Fibroblast of villous mesenchyme (primary cell): ENCODE measurements around the gene SIGLEC11. TPM values are rescaled to one million over a fixed set of nuclear protein-coding genes. Genes with fewer than 3 reads are reported as not detected.
"Not testable (repeated sequence)": the region's sequence is repeated elsewhere in the genome, so short reads cannot be mapped to it uniquely, and the experiment has no call there.

ENCODE experiments used
- DNase-seq: peaks from one replicate; pipeline ENCODE4 v3.0.0-alpha.2; 2010; ENCODE audit warnings: low read depth
- H3K4me3 ChIP-seq: 2 replicates; pipeline ENCODE4 v1.5.1; 2011; ENCODE audit warnings: low read depth, mild to moderate bottlenecking, low read length
- CTCF ChIP-seq: IDR thresholded peaks from 2 replicates; pipeline ENCODE4 v1.5.1; 2012; ENCODE audit warnings: low read depth, mild to moderate bottlenecking, low read length; ENCODE audit not compliant: insufficient read depth
- total RNA-seq: library from RNA; depleted of rRNA; stranded (reverse); fragments of >200 nt; gene quantifications from 2 replicates; pipeline ENCODE4 v1.2.3, GENCODE V29; 2012

The SIGLEC11 gene
- total RNA-seq, 1 donor: not detected

- no peak for TF ChIP-seq CTCF
- DNase-seq: no peak
Observed at GRCh38 chr19:49951806-49952478, 9.0 kb downstream of the SIGLEC11 start.

GRCh38 chr19:49950956-49951526, 9.9 kb downstream of the SIGLEC11 start:
- DNase-seq: no peak
- no peak overlapping the region for H3K4me3 ChIP-seq
- TF ChIP-seq CTCF: no peak

More at GRCh38 chr19:49951806-49952478, 9.0 kb downstream of the SIGLEC11 start:
- no peak overlapping the region for H3K4me3 ChIP-seq

GRCh38 chr19:49950590-49950948, 10.4 kb downstream of the SIGLEC11 start:
- no peak overlapping the region for H3K4me3 ChIP-seq
- no peak for TF ChIP-seq CTCF
- DNase-seq: no peak

- DNase-seq: no peak
- no peak for TF ChIP-seq CTCF
- no peak overlapping the region for H3K4me3 ChIP-seq
Observed at GRCh38 chr19:49949742-49950589, 11.0 kb downstream of the SIGLEC11 start.

- no peak for DNase-seq
- H3K4me3 ChIP-seq: no peak overlapping the region
- TF ChIP-seq CTCF: no peak
Observed at GRCh38 chr19:49946415-49946814, 14.6 kb downstream of the SIGLEC11 start.

GRCh38 chr19:49944567-49944966, 16.4 kb downstream of the SIGLEC11 start:
- not testable (repeated sequence) for DNase-seq

GRCh38 chr19:49940482-49940791, 20.5 kb downstream of the SIGLEC11 start:
- H3K4me3 ChIP-seq: no peak overlapping the region
- no peak for TF ChIP-seq CTCF

More at GRCh38 chr19:49944567-49944966, 16.4 kb downstream of the SIGLEC11 start:
- H3K4me3 ChIP-seq: not testable (repeated sequence)

More at GRCh38 chr19:49940482-49940791, 20.5 kb downstream of the SIGLEC11 start:
- no peak for DNase-seq
